UCSD-AML1 (cell line): ENCODE results near the gene NINJ2.
A peak's percentile ranks its signal among the peaks of the same experiment; 100 is the strongest.

Experiments used
- DNase-seq: peaks from one replicate; lab custom pipeline; 2025; ENCODE audit not compliant: unreplicated experiment; lab: John Stamatoyannopoulos, UW

Gene NINJ2

GRCh38 chr12:674272-674781 lies 11.1 kb upstream of the NINJ2 start:
- peak; percentile 59 for DNase-seq

GRCh38 chr12:673849-674248 lies 10.6 kb upstream of the NINJ2 start:
- no peak for DNase-seq

GRCh38 chr12:669576-669945 lies 6.3 kb upstream of the NINJ2 start:
- no peak for DNase-seq

GRCh38 chr12:668090-668481 lies 4.8 kb upstream of the NINJ2 start:
- DNase-seq: no peak

GRCh38 chr12:666766-667308 lies 3.6 kb upstream of the NINJ2 start:
- no peak for DNase-seq

- DNase-seq: no peak
Observed at GRCh38 chr12:666066-666465, 2.8 kb upstream of the NINJ2 start.

- no peak for DNase-seq
Observed at GRCh38 chr12:664779-665092, 1.5 kb upstream of the NINJ2 start.

- no peak for DNase-seq
Observed at GRCh38 chr12:664075-664778, 982 bp upstream of the NINJ2 start.

GRCh38 chr12:662566-663292 lies 516 bp downstream of the NINJ2 start:
- DNase-seq: no peak

GRCh38 chr12:661720-662486 lies 1.3 kb downstream of the NINJ2 start:
- no peak for DNase-seq

GRCh38 chr12:659090-659683 lies 4.1 kb downstream of the NINJ2 start:
- DNase-seq: no peak

- no peak for DNase-seq
Observed at GRCh38 chr12:650983-651382, 12.3 kb downstream of the NINJ2 start.

GRCh38 chr12:647385-648085 lies 15.7 kb downstream of the NINJ2 start:
- DNase-seq: no peak

GRCh38 chr12:646442-647384 lies 16.5 kb downstream of the NINJ2 start:
- DNase-seq: no peak

- no peak for DNase-seq
Observed at GRCh38 chr12:645563-646071, 17.6 kb downstream of the NINJ2 start.

- DNase-seq: no peak
Observed at GRCh38 chr12:644818-645552, 18.3 kb downstream of the NINJ2 start.

- DNase-seq: no peak
Observed at GRCh38 chr12:644303-644639, 19.0 kb downstream of the NINJ2 start.

- no peak for DNase-seq
Observed at GRCh38 chr12:643475-644302, 19.6 kb downstream of the NINJ2 start.
